ENCODE data around the gene IZUMO1. TPM values are rescaled to one million over a fixed set of nuclear protein-coding genes. Genes with fewer than 3 reads are reported as not detected.

Gene IZUMO1
- total and polyA plus RNA-seq, 3 donors from 2014 or later, result 10.5 to 32.8 (median 28.9) TPM

DNA sequence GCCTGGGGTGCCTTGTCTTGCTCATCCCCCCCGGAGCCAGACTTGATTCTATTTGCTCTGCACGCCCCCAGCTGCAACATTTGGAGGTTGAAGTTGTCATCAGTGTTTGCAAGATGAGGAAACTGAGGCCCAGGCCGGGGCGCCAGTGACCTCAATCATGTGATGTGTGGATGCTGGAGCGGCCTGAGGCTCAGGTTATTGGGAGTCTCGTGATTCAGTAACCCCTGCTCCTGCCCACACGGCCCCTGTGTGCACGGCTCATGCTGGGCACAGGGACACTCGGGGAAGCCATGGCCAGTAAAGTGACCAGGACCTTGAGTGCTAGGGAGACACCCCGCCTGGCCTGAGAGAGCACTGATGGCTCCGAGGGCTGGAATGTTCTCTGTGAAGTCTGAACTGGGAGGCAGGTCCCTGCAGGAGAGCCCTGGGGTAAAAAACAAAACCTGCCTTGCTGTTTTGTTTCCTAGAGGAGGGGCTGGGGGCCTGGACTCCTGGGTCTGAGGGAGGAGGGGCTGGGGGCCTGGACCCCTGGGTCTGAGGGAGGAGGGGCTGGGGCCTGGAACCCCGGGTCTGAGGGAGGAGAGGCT is 10.5 kb upstream of the IZUMO1 start:
- H3K9me3 ChIP-seq, result no peaks in the 10 kb centered on the region
- peaks cover 17% of the 10 kb centered on the region for H3K4me1 ChIP-seq
- H3K27ac ChIP-seq, result peak overlapping the region in 1 of 2 donors; percentile 10
- intact Hi-C loops (cut with DNase I; ENCODE audit: low total_unique reads), result no loop called here
- no peak for DNase-seq
- no peak overlapping the region for H3K4me3 ChIP-seq
- WGBS, 2 donors, result 77 to 86% methylated on average over 5 to 12 of the region's 12 CpGs
- no peaks in the 10 kb centered on the region for H3K36me3 ChIP-seq (ENCODE audit: low read depth, missing control alignments)
- TF ChIP-seq POLR2A (IDR thresholded peaks at IDR 0.05), result no peak
- TF ChIP-seq, protein P1, sequence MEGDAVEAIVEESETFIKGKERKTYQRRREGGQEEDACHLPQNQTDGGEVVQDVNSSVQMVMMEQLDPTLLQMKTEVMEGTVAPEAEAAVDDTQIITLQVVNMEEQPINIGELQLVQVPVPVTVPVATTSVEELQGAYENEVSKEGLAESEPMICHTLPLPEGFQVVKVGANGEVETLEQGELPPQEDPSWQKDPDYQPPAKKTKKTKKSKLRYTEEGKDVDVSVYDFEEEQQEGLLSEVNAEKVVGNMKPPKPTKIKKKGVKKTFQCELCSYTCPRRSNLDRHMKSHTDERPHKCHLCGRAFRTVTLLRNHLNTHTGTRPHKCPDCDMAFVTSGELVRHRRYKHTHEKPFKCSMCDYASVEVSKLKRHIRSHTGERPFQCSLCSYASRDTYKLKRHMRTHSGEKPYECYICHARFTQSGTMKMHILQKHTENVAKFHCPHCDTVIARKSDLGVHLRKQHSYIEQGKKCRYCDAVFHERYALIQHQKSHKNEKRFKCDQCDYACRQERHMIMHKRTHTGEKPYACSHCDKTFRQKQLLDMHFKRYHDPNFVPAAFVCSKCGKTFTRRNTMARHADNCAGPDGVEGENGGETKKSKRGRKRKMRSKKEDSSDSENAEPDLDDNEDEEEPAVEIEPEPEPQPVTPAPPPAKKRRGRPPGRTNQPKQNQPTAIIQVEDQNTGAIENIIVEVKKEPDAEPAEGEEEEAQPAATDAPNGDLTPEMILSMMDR (IDR thresholded peaks at IDR 0.05), result no peak
- H3K27me3 ChIP-seq, result no peaks in the 10 kb centered on the region

DNA sequence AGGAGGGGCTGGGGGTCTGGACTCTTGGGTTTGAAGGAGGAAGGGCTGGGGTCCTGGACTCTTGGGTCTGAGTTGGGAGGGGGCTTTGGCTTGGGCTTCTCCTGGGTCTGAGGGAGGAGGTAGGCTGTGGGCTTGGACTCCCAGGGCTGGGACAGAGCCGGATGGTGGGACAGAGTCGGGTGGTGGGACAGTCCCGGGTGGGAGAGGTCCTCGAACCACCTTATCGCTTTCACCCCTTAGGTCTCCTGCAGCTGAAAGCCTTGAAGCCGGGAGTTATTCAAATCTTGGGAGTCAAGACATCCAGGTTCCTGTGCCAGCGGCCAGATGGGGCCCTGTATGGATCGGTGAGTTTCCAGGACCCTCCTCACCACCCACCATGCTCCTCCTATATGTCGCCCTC is 10.0 kb upstream of the IZUMO1 start:
- no peak overlapping the region for H3K4me3 ChIP-seq
- no peak for DNase-seq
- no peaks in the 10 kb centered on the region for H3K27me3 ChIP-seq
- intact Hi-C loops (cut with DNase I; ENCODE audit: low total_unique reads), result no loop called here
- no peaks in the 10 kb centered on the region for H3K36me3 ChIP-seq (ENCODE audit: low read depth, missing control alignments)
- peaks cover 19% of the 10 kb centered on the region for H3K4me1 ChIP-seq
- TF ChIP-seq POLR2A (IDR thresholded peaks at IDR 0.05), result no peak
- TF ChIP-seq, protein P1 (IDR thresholded peaks at IDR 0.05), result no peak
- 80 to 82% methylated on average over 9 of the region's 9 CpGs for WGBS, 2 donors
- H3K9me3 ChIP-seq, result no peaks in the 10 kb centered on the region
- H3K27ac ChIP-seq, result no peak overlapping the region

DNA sequence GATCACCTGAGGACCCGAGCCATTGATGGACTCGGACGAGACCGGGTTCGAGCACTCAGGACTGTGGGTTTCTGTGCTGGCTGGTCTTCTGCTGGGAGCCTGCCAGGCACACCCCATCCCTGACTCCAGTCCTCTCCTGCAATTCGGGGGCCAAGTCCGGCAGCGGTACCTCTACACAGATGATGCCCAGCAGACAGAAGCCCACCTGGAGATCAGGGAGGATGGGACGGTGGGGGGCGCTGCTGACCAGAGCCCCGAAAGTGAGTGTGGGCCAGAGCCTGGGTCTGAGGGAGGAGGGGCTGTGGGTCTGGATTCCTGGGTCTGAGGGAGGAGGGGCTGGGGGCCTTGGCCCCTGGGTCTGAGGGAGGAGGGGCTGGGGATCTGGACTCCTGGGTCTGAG is 9.5 kb upstream of the IZUMO1 start:
- 90 to 91% methylated on average over 5 to 11 of the region's 11 CpGs for WGBS, 2 donors

DNA sequence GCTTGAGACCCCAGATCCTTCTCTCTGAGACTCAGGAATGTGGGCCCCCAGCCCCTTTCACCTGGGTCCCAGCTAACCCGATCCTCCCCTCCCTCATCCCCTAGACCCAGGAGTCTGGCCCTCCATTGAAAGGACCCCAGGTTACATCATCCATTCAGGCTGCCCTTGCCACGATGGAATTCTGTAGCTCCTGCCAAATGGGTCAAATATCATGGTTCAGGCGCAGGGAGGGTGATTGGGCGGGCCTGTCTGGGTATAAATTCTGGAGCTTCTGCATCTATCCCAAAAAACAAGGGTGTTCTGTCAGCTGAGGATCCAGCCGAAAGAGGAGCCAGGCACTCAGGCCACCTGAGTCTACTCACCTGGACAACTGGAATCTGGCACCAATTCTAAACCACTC is 9.1 kb upstream of the IZUMO1 start:
- H3K36me3 ChIP-seq (ENCODE audit: low read depth, missing control alignments), result no peaks in the 10 kb centered on the region
- WGBS, 2 donors, result 73 to 88% methylated on average over 5 of the region's 5 CpGs
- no peaks in the 10 kb centered on the region for H3K27me3 ChIP-seq
- DNase-seq, result no peak
- H3K9me3 ChIP-seq, result no peaks in the 10 kb centered on the region
- H3K27ac ChIP-seq, result no peak overlapping the region
- TF ChIP-seq, protein P1 (IDR thresholded peaks at IDR 0.05), result no peak
- TF ChIP-seq POLR2A (IDR thresholded peaks at IDR 0.05), result no peak
- intact Hi-C loops (cut with DNase I; ENCODE audit: low total_unique reads), result no loop called here
- peaks cover 19% of the 10 kb centered on the region for H3K4me1 ChIP-seq
- H3K4me3 ChIP-seq, result no peak overlapping the region

More for the DNA sequence above, 9.5 kb upstream of the IZUMO1 start:
- DNase-seq, result no peak
- no peak for TF ChIP-seq POLR2A (IDR thresholded peaks at IDR 0.05)
- TF ChIP-seq, protein P1 (IDR thresholded peaks at IDR 0.05), result no peak
- Histone ChIP-seq H3K9me3 (no peaks in the 10 kb centered on the region), H3K4me3 (no peak overlapping the region), H3K36me3 (ENCODE audit: low read depth, missing control alignments) (no peaks in the 10 kb centered on the region), H3K4me1 (peaks cover 19% of the 10 kb centered on the region), H3K27ac (no peak overlapping the region), H3K27me3 (no peaks in the 10 kb centered on the region)
- intact Hi-C loops (cut with DNase I; ENCODE audit: low total_unique reads), result no loop called here

DNA sequence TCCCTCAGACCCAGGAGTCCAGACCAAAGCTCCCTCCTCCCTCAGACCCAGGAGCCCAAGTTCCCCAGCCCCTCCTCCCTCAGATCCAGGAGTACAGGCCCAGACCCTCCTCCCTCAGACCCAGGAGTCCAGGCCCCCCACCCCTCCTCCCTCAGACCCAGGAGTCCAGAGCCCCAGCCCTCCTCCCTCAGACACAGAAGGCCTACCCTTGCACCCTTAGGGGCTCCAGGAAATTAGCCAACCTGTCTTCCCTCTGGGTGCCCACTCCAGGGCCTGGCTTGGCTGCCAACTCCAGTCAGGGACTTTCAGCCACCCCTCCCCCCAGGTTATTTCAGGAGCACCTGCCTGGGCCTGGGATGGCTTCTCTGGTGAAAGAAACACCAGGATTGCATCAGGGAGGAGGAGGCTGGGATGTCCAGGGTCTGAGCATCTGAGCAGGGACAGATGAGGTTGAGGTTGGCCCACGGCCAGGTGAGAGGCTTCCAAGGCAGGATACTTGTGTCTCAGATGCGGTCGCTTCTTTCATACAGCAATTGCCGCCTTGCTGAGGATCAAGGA is 8.5 kb upstream of the IZUMO1 start, which contains the start of gene FGF21:
TSS of gene FGF21 (plus strand) at position 441 of the 558 bp plus-strand sequence. CDS start 713 bp downstream, outside the sequence.
- no peaks in the 10 kb centered on the region for H3K27me3 ChIP-seq
- no peaks in the 10 kb centered on the region for H3K9me3 ChIP-seq
- no peak for DNase-seq
- TF ChIP-seq POLR2A (IDR thresholded peaks at IDR 0.05), result no peak
- TF ChIP-seq, protein P1 (IDR thresholded peaks at IDR 0.05), result no peak
- H3K4me3 ChIP-seq, result no peak within 1 kb of the TSS
- 75 to 80% methylated on average over 3 to 4 of the region's 4 CpGs for whole genome bisulfite sequencing, 2 donors
- H3K4me1 ChIP-seq, result peaks cover 19% of the 10 kb centered on the region
- H3K36me3 ChIP-seq (ENCODE audit: low read depth, missing control alignments), result no peaks in the 10 kb centered on the region
- intact Hi-C loops (cut with DNase I; ENCODE audit: low total_unique reads), result no loop called here
- H3K27ac ChIP-seq, result peak within 1 kb of the TSS; percentile 24 to 71

All from testis (tissue), 3 donors.